ENCODE measurements around the gene GEMIN8.

GEMIN8 gene

DNA sequence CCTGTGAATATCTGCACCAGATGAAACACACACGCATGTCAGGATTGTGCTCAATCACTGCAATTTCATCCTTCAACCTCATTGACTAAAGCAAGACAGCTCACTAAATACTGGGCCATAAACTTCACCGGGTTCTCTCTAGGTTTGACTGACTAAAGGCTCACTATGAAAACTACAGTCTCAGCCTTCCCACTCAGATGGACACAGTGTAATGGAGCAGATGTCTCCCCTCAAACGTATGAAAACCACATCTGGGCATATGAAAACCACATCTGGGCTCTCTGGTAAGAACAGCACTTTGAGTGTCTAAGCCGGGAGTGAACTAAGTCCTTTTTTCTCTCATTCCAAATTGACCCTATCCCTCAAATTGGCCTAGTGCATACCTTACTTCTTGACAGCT, 15.2 kb downstream of the GEMIN8 start:
- DNase-seq, result no peak

DNA sequence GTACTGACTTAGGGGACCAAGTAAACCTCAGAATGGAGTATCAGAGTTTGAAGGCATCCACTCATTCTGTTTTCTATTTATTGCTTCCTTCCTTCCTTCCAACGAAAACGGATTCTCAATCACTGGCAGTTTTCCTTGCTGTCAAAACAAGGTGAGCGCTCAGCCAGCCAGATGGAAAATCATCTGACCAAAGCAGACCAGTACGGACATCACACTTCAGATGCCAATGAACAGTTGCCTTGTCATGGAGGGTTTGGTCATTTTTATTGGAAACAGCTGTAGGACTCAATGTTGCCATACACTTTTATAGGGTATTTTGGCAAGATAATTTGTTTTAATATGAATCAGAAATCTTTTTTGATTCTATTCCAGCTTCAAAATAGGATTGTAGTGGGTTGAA, 16.6 kb downstream of the GEMIN8 start:
- DNase-seq, result no peak

DNA sequence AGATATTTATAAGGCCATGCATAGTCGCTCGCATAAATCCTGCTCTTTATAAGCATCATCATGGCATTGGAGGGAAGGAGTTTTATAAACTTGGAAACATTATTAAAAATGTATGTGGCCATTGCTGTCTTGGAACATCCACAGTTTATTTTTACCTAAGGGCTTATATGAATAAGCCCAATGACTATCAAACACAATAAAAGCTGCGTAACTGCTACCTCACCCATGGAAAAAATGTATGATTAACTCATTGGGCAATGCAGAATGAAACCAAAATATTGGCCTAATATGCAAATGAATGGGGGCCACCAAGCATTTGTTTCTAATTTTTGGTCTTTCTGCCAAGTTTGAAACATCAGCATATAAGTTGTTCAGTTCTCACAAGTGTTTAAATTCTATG, 19.1 kb downstream of the GEMIN8 start:
- DNase-seq, result no peak

DNA sequence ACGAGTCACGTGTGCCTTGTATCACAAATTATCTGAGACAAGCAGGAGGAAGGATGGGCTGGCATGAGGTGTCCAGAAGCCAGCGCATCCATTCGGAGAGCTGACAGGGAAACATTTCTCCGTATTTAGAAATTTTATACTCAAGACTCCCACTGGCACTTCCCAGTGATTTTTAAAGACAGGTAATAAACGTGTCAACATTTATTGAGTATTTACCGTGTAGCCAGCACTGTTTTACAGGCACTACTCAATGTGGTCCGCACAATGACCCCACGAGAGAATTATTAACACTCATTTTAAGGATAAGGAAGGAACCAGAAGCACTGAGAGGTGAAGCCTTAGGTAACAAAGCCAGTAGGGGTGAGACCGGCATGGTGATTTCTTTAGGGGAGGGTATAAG, 23.2 kb downstream of the GEMIN8 start:
- no peak for DNase-seq

DNA sequence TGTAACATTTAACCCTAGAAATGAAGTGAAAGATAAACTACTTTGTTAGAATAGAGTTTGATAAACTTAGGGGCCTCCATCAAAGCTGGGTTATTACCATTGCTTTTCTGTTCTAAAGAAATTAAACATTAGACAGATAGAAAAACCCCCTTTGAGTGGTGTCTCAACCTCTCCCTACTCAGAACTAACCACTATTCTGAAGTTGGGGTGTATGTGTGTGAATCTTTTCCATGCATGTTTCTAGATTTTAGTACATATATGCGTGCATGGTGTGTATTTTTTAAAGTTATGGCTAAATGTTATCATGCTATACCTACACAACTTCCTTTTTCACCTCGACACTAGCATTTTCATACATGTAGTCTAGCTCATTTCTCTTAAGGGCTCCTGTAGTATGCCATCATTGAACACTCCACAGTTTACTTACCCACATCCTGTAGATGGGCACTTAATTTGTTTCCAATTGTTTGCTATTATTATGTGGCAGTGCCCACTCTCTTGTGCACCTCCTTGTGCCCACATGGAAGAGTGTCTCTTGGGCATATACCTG, 25.7 kb downstream of the GEMIN8 start:
- no peak for DNase-seq

DNA sequence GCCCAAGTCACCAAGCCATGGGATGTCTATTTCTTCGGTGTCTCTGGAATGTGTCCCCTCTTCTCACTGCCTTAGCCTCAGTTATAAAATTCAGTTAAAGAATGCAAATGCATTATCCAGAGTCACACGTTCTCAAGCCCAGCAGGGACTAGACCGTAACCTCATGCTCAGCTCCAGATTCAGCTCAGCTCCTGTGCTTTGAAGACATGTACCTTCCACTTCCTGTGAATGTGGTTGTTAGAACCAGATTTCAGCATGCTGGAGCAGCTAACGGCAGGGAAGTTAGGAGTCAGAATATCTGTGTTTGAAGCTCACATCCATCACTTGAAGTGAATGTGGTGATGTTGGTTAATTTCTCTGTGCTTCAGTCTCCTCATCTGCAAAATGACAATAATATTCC, 26.7 kb downstream of the GEMIN8 start:
- DNase-seq, result no peak

DNA sequence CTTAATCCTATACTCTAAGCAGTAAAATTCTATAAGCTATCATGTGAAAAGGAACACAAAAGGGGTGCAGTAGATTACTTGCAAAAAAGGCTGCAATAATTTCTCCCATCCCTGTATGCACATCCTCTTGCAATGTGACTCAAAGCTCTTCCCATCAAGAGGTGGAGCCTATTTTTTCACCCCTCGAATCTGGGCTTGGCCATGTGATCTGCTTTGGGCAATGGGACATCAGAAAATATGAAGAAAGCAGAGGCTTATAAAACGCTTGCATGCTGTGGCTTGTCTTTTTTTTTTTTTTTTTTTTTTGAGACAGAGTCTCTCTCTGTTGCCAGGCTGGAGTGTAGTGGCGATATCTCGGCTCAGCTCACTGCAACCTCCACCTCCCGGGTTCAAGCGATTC, 33.0 kb downstream of the GEMIN8 start:
- DNase-seq, result no peak

DNA sequence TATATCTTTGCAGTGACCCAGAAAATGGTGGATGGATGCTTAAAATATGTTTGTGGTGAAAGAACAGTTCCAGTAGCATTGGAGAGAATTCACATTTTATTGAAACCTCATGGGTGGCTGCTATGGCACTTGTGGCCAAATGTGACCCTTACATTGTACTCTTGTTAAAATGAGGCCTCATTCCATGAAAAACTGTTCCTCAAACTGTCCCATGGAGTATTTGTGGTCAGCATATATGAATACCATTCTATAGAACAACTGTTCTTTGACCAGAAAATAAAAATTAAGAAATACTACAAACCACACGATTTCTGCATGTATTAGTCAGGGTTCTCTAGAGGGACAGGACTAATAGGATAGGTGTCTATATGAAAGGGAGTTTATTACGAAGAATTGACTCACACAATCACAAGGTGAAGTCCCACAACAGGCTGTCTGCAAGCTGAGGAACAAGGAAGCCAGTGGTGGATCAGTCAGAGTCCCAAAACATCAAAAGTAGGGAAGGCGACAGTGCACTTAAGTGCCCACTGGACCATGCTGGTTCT, 35.1 kb downstream of the GEMIN8 start:
- no peak for DNase-seq

DNA sequence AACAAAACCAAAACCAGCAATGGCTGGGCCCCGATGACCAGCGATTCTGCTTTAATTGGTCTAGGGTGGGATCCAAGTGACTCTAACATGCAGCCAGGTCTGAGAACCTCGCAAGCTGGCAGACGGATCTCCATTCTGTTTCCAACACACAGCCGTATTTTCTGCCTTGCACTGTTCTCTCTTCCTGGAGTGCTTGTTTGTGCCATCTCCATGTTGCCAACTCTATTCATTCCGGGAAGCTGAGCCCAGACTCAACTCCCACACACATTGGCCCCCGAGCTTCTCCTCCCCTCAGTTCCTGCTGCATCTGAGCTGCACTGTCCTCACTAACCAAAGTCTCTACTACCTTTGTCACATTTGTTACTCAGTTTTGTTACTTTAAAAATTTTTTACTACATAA, 35.6 kb downstream of the GEMIN8 start:
- no peak for DNase-seq

DNA sequence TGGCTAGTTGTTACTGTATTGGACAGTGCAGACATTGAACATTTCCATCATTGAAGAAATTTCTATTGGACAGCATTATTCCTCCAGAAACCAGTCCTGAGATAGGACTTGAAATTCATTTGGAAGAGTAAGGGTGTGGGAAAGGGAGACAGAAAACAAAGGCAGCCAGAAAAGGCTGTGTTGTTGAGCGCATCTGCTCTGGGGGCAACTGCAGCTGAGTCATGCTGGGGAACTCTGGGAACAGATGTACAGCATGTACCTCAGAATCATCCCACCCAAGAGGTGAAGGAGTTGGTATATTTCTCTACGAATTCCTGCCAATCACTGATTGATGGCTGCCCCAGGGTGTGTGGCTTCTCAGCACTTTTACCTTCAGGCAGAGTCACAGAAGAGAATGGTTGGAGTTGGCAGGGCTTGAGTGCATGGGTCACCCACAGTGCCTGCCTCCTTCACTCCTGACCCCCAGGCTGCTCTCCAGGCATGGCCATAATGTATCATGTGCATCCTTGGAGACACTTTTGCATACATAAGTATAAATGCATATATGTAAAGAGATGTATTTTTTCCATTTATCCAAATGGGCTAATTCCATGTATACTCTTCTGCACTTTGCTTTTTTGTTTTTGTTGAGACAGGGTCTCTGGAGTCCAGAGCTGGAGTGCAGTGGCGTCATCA, 39.4 kb downstream of the GEMIN8 start:
- DNase-seq, result no peak

DNA sequence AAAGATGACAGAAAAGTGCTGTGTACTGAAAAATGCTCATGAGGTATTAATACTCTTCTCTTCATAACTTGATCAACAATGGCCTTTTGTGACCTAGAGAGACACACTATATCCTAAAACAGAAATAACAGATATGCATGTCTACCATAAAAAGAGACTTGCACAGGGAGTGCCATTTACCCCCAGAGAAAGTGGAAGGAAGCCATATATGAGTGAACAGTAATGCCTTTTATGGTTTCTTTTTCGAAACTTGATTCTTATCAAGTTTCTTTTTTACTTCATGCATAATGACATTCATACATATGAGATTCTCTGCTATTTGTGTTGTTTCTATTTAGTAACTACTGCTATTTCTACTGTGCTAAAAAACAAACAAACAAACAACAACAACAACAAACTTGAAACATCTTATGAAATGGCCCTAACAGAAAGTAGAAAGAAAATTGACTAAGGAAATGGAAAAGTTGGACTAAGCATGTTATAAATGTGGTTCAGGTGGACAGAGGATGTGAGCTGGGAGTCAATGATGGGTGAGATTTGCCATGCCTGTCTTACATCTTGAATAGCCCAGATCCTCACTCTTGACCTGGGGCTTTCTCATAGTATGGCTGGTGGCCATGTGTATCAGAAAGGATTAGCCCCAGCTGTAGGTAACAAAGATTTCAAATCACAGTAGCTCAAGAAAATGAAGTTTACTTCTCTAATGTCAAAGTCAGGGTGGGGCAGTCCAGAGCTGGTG, 43.8 kb downstream of the GEMIN8 start:
- no peak for DNase-seq

DNA sequence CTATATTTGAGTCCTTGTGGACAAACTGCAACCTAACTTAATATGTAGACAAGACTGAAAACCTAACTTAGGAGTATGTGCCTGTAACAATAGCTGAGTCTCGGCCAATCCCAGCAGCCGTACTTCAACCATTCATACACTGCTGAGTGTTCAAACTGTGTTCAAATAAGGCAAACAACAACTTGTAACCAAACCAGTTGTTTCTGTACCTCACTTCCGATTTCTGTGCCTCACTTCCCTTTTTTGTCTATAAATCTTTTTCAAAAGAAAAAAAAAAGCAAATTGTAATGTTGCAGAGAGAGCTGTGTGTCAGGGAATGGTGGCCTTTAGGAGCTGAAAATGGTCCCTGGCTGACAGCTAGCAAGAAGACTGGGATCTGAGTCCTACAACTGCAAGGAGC, 46.0 kb downstream of the GEMIN8 start:
- no peak for DNase-seq

DNA sequence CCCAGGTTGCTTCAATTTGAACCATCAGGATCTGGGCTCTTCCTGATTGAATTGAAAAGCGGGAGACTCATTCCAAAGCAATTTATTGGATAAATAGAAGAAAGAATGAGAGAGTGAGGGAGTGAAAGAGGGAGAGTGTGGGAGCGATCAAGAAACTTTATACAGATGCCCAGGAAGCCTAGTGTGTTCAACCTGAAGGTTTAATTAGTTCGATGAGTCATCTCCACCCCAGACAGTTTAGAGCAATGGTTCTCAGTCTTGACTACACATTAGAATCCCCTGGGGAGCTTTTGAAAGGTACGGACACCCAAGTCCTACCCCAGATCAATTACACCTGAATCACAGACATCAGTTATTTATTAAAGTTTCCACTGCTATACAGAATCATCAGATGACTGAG, 61.5 kb downstream of the GEMIN8 start:
- no peak for DNase-seq

DNA sequence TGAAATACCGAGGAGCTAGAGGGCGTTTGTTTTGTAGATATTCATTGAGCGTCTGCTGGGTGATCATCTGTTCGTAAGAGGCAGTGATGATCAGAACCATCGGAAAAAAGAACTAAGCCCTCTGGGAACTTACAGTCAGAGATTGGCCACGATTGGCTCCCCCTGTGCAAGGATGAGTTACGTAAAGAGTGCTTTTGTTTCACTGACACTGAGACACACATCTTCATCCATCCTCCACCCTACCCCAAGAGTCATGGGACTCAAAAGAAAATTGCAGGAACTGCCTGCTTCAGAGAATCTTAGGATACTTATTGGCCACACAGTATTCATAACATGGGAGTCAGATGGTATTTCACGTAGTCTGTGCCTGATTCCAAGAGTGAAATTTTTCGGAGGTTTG, 62.1 kb downstream of the GEMIN8 start:
- DNase-seq, result no peak

DNA sequence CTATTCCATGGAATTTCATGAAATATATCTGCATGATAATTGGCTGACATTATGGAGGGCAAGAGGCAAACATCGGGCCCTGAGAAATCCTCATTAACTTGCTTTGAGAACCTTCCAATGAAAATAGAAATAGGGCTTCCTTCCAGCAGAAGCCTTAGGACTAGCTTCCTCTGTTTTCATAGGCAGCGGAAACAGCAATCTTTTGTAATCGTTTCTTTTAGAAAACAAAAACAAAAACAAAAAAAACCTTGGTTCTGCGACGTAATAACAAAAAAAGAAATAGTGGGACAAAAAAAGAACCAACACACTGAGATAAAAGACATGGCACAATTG, 62.9 kb downstream of the GEMIN8 start:
- DNase-seq, result no peak

DNA sequence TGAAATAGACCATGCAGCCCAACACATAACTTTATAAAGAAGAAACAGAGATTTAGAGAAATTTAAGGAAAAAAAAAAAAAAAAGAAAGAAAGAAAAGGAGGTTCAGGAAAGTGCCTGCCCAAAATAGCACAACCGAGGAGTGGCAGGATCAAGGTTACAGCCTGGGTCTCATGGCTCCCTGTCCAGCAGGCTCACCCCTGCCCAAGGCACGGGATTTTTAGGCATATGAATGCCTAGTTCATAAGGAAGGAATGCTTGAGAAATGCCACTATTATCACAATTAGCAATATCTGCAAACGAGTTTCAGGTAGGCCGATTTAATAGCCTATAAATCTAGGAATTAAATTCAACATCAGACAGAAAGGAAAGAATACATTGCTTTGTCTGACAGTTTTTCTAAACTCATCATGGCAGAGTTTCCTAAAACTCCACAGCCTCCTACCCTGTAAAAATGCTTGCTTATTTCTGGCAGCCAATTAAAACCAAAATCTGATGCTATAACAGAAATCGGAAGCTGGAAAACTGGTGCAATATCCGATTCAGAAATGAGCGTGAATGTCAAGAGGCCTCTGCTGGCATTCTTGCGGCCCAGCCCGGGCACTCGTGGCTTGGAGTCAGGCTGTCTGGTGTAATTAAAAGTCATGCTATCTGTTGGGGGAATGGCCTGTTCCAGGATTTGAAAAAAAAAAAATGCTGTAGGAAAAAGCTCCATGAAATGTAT, 63.5 kb downstream of the GEMIN8 start:
- DNase-seq, result no peak

DNA sequence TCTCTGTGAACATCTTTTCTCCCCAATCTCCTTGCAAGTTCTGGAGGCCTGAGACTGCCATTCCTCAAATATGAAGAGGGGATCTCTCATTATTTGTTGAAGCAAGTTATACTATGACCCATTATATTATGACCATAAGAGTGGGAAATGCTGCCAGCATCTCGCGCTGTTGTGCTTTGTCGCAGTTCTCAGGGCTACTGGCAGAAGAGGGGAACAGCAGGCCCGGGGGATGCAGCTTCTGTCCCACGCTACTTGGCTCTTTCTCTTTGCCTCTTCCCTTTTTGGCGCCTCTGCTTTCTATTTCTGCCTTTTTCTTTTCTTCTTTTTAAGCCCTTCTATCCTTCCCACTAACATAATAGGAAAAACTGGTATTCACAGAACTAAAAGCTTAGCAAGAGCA, 64.2 kb downstream of the GEMIN8 start:
- no peak for DNase-seq

DNA sequence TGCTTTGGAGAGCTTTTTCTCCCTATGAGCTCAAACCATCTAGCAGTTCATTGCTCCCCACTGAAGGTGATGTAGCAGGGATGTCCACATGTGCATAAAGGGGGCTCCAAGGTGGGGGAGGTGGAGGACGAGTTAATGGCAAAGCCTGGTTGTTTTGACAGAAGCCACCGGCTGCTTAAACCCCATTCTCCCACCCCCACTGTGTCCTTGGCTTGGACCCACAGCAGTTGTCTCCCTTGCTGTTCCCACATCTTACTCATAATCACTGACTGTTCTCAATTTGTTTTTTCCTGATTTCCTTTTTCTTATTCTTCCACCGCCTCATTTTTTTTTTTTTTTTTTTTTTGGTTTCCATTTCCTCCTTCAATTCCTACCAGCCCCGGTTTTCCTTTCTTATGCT, 72.7 kb downstream of the GEMIN8 start:
- no peak for DNase-seq

Measured in SHP77 (cell line).